ENCODE results near the gene SVOPL.

DNA sequence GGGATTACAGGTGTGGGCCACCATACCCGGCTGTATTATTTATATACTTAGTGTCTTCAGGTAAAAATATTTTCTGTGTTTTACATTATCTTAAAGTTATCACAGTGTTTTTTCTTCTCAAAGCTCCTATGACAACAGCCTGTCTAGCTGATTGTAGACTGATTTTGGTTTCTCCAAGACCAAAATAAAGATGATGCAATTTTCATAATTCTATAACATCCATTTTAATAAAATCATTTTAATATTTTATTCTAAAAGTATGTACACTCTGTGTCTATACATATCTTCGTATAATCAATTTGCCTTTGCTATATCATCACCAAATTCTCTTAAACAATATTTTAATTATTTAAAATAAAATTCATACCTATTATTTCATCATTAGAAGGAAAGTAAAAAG, 132.5 kb downstream of the SVOPL start:
- TF ChIP-seq, protein P1, sequence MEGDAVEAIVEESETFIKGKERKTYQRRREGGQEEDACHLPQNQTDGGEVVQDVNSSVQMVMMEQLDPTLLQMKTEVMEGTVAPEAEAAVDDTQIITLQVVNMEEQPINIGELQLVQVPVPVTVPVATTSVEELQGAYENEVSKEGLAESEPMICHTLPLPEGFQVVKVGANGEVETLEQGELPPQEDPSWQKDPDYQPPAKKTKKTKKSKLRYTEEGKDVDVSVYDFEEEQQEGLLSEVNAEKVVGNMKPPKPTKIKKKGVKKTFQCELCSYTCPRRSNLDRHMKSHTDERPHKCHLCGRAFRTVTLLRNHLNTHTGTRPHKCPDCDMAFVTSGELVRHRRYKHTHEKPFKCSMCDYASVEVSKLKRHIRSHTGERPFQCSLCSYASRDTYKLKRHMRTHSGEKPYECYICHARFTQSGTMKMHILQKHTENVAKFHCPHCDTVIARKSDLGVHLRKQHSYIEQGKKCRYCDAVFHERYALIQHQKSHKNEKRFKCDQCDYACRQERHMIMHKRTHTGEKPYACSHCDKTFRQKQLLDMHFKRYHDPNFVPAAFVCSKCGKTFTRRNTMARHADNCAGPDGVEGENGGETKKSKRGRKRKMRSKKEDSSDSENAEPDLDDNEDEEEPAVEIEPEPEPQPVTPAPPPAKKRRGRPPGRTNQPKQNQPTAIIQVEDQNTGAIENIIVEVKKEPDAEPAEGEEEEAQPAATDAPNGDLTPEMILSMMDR (IDR thresholded peaks at IDR 0.05 in 2 of 3, conservative IDR thresholded peaks at IDR 0.05 in 1 of 3; ENCODE audit: borderline replicate concordance in 1 of 3, insufficient read depth in 1 of 3, low read depth in 2 of 3, low read length in 2 of 3), result no peak
- TF ChIP-seq YY1 (IDR thresholded peaks at IDR 0.05; ENCODE audit: extremely low read depth, insufficient replicate concordance, low read depth, low read length) (no peak), CEBPB (IDR thresholded peaks at IDR 0.05; ENCODE audit: low read depth) (no peak), POLR2A (IDR thresholded peaks at IDR 0.05; ENCODE audit: borderline replicate concordance, extremely low read depth, insufficient read depth, insufficient read length) (no peak)
- TF ChIP-seq, protein P2, sequence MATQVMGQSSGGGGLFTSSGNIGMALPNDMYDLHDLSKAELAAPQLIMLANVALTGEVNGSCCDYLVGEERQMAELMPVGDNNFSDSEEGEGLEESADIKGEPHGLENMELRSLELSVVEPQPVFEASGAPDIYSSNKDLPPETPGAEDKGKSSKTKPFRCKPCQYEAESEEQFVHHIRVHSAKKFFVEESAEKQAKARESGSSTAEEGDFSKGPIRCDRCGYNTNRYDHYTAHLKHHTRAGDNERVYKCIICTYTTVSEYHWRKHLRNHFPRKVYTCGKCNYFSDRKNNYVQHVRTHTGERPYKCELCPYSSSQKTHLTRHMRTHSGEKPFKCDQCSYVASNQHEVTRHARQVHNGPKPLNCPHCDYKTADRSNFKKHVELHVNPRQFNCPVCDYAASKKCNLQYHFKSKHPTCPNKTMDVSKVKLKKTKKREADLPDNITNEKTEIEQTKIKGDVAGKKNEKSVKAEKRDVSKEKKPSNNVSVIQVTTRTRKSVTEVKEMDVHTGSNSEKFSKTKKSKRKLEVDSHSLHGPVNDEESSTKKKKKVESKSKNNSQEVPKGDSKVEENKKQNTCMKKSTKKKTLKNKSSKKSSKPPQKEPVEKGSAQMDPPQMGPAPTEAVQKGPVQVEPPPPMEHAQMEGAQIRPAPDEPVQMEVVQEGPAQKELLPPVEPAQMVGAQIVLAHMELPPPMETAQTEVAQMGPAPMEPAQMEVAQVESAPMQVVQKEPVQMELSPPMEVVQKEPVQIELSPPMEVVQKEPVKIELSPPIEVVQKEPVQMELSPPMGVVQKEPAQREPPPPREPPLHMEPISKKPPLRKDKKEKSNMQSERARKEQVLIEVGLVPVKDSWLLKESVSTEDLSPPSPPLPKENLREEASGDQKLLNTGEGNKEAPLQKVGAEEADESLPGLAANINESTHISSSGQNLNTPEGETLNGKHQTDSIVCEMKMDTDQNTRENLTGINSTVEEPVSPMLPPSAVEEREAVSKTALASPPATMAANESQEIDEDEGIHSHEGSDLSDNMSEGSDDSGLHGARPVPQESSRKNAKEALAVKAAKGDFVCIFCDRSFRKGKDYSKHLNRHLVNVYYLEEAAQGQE (IDR thresholded peaks at IDR 0.05; ENCODE audit: low read depth), result no peak

All from HCT116 (cell line).